ENCODE data around the gene ZFAND3.

DNA sequence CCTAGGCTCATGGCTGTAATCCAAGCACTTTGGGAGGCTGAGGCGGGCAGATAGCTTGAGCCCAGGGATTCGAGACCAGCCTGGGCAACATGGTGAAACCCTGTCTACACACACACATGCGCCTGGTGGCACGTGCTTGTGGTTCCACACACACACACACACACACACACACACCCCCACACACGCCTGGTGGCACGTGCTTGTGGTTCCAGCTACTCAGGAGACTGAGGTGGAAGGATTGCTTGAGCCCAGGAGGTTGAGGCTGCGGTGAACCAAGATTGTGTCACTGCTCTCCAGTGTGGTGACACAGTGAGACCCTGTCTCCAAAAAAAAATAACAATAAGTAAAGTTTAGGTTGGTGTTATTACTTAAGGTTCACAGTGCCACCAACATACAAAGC lies 165.8 kb downstream of the ZFAND3 start:
- TF ChIP-seq, protein P1, sequence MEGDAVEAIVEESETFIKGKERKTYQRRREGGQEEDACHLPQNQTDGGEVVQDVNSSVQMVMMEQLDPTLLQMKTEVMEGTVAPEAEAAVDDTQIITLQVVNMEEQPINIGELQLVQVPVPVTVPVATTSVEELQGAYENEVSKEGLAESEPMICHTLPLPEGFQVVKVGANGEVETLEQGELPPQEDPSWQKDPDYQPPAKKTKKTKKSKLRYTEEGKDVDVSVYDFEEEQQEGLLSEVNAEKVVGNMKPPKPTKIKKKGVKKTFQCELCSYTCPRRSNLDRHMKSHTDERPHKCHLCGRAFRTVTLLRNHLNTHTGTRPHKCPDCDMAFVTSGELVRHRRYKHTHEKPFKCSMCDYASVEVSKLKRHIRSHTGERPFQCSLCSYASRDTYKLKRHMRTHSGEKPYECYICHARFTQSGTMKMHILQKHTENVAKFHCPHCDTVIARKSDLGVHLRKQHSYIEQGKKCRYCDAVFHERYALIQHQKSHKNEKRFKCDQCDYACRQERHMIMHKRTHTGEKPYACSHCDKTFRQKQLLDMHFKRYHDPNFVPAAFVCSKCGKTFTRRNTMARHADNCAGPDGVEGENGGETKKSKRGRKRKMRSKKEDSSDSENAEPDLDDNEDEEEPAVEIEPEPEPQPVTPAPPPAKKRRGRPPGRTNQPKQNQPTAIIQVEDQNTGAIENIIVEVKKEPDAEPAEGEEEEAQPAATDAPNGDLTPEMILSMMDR (IDR thresholded peaks at IDR 0.05), result no peak
- no peak for TF ChIP-seq POLR2A (IDR thresholded peaks at IDR 0.05)

Measured in adrenal gland (tissue), 5 donors.